ENCODE measurements around the gene TLE6. TPM values are rescaled to one million over a fixed set of nuclear protein-coding genes. Genes with fewer than 3 reads are reported as not detected.

The TLE6 gene
- total RNA-seq, 1 donor from 2014 or later = 1.9 TPM

- intact Hi-C loops (cut with micrococcal nuclease) = no loop called here
These were observed 49.9 kb downstream of the TLE6 start for GRCh38 chr19:3027292-3027691.

DNA sequence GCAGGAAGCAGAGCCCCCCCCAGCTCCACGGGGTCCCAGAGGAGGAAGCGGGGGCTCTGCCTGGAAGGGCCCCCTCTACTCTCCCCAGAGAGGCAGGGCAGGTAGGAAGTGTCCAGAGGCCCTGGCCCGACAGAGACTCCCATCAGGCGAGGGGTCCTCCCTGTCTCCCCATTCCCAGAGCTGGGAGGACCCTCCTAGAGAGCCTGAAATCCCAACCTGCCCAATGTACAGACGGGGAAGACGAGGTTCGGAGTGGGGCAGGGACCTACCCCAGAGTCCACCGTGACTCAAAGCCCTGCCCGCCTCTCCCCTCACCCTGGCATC lies 50.6 kb downstream of the TLE6 start:
- intact Hi-C loops (cut with micrococcal nuclease) = no loop called here

- intact Hi-C loops (cut with micrococcal nuclease) = no loop called here
These were observed 51.1 kb downstream of the TLE6 start for GRCh38 chr19:3028305-3029064.

DNA sequence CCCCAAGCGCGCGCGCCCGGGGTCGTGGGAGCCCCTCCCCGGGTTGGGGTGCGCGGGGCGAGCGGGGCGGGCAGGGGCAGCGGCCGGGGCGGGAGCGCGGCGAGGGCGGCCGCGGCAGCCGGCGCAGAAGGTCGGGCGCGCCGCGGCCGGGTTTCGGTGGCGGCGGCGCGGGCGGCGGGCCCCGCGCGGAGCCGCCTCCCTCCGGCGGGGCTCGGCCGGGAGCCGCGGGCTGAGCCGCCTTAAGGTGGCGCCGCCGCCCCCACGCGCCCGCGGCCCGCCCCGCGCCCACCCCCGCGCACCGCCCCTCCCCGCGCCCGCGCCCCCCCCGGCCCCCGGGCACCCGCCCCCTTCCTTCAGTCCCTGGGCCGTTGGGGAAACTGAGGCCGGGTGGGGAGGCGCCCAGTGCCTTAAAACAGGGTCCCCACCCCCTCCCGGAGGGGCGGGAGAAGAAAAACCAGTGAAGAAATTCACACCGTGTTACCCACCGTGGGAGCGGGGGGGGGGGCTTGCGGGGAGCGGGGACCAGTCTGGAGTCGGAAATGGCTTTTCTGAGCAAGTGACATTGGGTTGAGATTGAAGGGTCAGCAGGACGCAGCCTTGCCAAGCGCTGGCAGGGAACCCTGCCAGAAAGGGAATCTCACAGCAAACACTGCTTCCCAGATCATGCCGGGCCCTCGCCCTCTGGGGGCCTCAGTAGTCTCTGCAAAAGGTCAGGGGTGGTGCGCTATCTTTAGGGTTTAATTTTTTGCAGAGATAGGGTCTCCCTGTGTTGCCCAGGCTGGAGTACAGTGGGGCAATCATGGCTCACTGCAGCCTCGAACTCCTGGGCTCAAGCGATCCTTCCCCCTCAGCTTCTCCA lies 51.9 kb downstream of the TLE6 start, which contains the start of gene TLE2:
TSS of gene TLE2 (minus strand) at position 216 of the 859 bp plus-strand sequence. CDS start 376 bp downstream, outside the sequence.
- intact Hi-C loops (cut with micrococcal nuclease) = no loop called here

GRCh38 chr19:3031607-3031867 lies 54.2 kb downstream of the TLE6 start:
- intact Hi-C loops (cut with micrococcal nuclease) = no loop called here

DNA sequence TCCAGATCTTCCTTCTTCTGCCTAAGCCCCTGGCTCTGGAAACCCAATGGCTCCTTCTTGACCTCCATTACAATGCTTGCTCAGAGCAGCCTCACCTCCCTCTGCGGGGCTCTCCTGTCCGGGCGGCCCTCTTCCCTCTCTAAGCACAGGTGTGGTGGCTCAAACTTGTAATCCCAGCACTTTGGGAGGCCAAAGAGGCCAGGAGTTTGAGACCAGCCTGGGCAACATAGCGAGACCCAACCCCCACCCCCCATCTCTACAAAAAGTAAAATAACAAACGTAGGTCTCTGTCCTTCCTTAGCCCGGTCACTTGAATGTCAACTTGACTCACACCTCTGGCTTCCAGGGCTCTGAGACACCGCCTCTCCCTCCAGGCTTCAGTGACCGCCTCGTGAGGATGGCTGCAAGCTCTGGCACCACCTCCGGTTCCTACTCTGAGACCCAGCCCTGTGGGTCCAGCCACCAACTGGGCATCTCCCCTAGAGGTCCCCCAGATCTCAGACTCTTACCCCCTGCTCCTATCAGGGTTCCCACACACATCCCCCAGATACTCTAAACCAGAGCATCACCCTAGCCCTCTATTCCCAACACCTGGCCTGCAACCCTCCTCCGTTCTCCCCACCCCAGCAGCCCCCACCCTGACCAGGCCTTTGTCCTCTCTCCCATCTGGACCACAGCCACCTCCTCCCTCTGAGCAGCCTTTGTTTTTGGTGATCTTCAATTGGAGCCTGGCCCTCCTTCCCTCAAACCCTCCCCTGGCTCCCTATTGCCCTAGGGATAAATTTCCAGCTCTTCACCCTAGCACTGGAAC lies 56.4 kb downstream of the TLE6 start:
- intact Hi-C loops (cut with micrococcal nuclease) = no loop called here

DNA sequence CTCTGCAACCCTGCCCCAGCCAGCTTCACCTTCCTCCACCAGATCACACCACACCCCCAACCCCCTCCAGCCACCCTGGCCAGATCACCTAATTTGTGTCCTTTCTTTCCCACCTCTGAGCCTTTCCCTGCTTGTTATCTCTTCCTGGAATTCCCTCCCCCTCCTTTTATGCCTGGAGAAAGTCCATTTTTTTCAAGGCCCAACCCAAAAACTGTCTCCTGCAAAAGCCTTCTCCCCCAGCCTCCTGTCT lies 57.0 kb downstream of the TLE6 start:
- intact Hi-C loops (cut with micrococcal nuclease) = no loop called here

- intact Hi-C loops (cut with micrococcal nuclease) = loop anchor here (1.0 to 5.0 kb wide), 4 partner anchors 26 to 558 kb away; partner anchors contain the start of genes GADD45B, NCLN and TLE6
These were observed 57.5 kb downstream of the TLE6 start for GRCh38 chr19:3034656-3035541.

DNA sequence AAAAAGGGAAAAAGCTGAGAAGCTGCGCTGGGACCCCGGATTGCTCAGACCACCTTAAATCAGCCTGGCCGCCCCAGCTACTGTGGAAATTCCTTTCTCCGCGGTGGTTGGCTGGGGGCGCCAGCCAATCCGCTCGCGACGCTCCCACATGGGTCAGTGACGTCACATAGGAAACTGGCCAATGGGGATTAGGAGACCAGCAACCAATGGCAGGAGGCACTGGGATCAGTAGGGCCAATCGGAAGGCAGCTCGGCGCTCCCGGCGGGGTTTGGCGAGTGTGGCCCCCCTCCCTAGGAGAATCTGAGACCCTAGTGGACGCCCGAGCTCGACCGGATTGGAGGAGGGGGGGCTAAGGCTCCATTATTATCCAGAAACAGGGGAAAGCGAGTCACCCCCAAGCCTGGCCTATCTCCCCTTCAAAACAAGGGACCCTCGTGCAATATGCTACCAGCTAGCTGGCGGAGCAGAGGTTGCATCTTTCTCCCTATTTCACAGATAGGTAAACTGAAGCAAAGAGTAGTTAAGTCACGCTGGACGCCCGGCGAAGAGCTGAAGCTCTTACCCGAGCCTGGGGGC lies 58.3 kb downstream of the TLE6 start:
- intact Hi-C loops (cut with micrococcal nuclease) = loop anchor here (1.0 to 5.0 kb wide), 4 partner anchors 26 to 558 kb away; partner anchors contain the start of genes GADD45B, NCLN and TLE6

GRCh38 chr19:3036119-3036976 lies 59.0 kb downstream of the TLE6 start:
- intact Hi-C loops (cut with micrococcal nuclease) = loop anchor here (5.0 kb wide), 2 partner anchors 59 to 559 kb away; partner anchors contain the start of genes GADD45B and TLE6

DNA sequence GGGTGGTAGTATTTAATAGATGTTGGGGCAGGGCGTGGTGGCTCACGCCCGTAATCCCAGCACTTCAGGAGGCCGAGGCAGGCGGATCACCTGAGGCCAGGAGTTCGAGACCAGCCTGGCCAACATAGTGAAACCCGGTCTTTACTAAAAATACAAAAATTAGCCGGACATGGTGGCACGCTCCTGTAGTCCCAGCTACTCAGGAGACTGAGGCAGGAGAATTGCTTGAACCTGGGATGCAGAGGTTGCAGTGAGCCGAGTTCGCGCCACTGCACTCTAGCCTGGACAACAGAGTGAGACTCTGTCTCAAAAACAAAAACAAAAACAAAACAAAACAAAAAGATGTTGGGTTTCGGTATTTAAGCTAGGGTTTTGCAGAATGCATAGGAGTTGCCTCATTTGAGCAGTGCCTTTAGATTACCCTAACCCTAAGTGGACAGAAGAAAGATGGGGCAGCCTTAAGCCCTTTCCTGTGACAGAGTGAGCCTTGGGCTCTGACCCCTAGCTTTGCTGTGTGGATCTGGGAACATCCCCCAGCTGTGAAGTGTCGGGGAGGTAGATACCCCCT lies 59.7 kb downstream of the TLE6 start:
- intact Hi-C loops (cut with micrococcal nuclease) = loop anchor here (5.0 kb wide), 2 partner anchors 60 to 560 kb away; partner anchors contain the start of genes GADD45B and TLE6

- intact Hi-C loops (cut with micrococcal nuclease) = loop anchor here (5.0 kb wide), 2 partner anchors 61 to 561 kb away; partner anchors contain the start of genes GADD45B and TLE6
These were observed 60.9 kb downstream of the TLE6 start for GRCh38 chr19:3038214-3038613.

- intact Hi-C loops (cut with micrococcal nuclease) = loop anchor here (5.0 kb wide), 2 partner anchors 62 to 562 kb away; partner anchors contain the start of genes GADD45B and TLE6
These were observed 61.8 kb downstream of the TLE6 start for GRCh38 chr19:3039125-3039524.

- intact Hi-C loops (cut with micrococcal nuclease) = loop anchor here (5.0 kb wide), 2 partner anchors 62 to 562 kb away; partner anchors contain the start of genes GADD45B and TLE6
These were observed 62.3 kb downstream of the TLE6 start for GRCh38 chr19:3039641-3040077.

- intact Hi-C loops (cut with micrococcal nuclease) = no loop called here
These were observed 64.0 kb downstream of the TLE6 start for GRCh38 chr19:3041327-3041726.

DNA sequence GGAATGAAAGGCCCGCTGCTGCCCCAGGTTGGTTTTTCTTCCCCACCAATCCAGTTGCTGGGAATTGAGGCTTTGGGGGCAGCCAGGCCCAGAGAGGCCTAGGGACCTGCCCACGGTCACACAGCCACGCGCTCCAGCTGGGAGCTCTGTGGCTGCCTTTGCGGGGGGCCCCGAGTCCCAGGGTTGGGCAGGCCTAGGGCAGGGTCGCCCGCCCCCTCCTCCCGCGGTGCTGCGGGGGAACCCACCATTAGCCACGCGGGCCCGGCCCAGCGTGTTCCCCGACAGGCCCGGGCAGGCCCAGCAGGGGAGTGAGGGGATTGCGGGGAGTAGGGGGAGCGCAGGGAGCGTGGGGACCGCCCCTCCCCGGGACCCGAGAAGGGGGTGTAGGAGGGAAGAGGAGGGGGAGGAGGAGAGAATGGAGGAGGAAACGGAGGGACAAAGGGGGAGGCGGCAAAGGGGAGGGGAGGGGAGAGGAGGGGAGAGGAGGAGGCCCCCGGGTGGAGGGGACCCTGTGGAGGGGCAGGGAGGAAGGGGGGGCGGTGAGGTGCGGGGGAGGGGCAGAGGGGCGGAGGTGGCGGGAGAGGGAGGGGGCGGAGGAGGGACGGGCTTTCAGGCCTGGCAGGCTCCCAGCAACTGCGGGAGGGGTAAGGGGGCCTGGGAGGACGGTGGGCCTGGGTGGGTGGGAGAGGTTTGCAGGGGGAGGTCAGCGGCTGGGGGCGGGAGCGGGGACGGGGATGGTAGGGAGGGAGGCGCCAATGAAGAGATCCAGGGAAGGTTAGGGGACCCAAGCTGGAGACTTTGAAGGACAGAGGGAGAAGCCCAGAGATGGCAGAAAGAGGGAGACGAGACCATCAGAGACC lies 64.6 kb downstream of the TLE6 start:
- intact Hi-C loops (cut with micrococcal nuclease) = no loop called here

DNA sequence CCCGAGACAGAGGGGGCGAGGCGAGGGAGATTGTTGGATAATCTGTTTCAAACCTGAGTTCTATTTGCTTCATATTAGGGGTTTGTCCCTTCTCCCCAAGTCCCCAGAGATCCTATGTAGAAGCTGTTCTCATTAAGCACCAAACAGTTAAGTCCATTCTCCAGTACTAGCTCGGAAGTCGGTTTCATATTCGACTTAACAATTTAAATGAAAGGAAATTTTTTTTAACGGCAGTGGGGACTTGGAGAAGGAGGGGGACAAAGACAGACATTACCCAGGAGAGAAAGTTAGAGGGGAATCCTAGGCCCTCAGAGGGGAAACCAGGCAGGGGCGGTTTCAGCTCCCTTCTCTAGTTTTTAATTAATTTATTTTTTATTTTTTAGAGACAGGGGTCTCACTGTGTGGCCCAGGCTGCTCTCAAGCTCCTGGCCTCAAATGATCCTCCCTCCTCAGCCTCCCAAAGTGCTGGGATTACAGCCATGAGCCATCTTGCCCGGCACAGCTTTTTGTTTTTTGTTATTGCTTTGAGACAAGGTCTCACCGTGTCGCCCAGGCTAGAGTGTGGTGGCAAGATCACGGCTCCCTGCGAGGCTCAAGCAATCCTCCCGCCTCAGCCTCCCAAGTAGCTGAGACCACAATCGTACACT lies 65.4 kb downstream of the TLE6 start:
- intact Hi-C loops (cut with micrococcal nuclease) = no loop called here
